PC-9 (cell line): ENCODE results near the gene SYNJ1. TPM values are rescaled to one million over a fixed set of nuclear protein-coding genes. Genes with fewer than 3 reads are reported as not detected.

Experiments
- BruUV-seq: library from RNA; stranded (reverse); fragments of 400-500 nt; replicated peaks from 2 replicates; lab custom pipeline; 2021; lab: Mats Ljungman, UMichigan
- CTCF ChIA-PET: fragments of 300-600 bp; sonication (Branson Sonifier 250); formaldehyde crosslinking; loops from one replicate; lab custom pipeline; 2022; ENCODE audit warnings: antibody characterized with exemption; lab: Charles Lee
- POLR2A ChIA-PET: fragments of 300-600 bp; sonication (Branson Sonifier 250); formaldehyde crosslinking; loops from one replicate; lab custom pipeline; 2022; ENCODE audit warnings: antibody characterized with exemption; ENCODE audit not compliant: unreplicated experiment; lab: Charles Lee
- DNase-seq, 2 experiments: peaks; one replicate each; pipeline versions ENCODE4 v3.0.0 to v3.0.0-alpha.2; 2015 to 2022; ENCODE audit warnings: mixed read lengths in 1 of 2
- H2AFZ ChIP-seq: fragments of 200-600 bp; sonication (generic); 2 replicates; pipeline ENCODE4 v1.8.1; 2017; ENCODE audit warnings: antibody characterized with exemption
- H3F3A ChIP-seq: fragments of 200-600 bp; sonication (generic); 2 replicates; pipeline ENCODE4 v1.8.1; 2017; ENCODE audit warnings: antibody characterized with exemption, mild to moderate bottlenecking, low read depth; ENCODE audit not compliant: insufficient read depth
- H3K27ac ChIP-seq: fragments of 200-600 bp; sonication (generic); 2 replicates; pipeline ENCODE4 v1.6.1; 2016; ENCODE audit warnings: mixed run types
- H3K27me3 ChIP-seq: fragments of 200-600 bp; sonication (generic); 2 replicates; pipeline ENCODE4 v1.6.1; 2016; ENCODE audit warnings: low read depth, mixed run types; ENCODE audit not compliant: insufficient read depth
- H3K36me3 ChIP-seq: fragments of 200-600 bp; sonication (generic); 2 replicates; pipeline ENCODE4 v1.6.1; 2016; ENCODE audit warnings: low read depth, mixed run types
- H3K4me1 ChIP-seq: fragments of 200-600 bp; sonication (generic); replicated peaks from 2 replicates; pipeline ENCODE4 v1.6.1; 2016; ENCODE audit warnings: mixed run types; ENCODE audit not compliant: insufficient read depth
- H3K4me2 ChIP-seq: fragments of 200-600 bp; sonication (generic); 2 replicates; pipeline ENCODE4 v1.6.1; 2017; ENCODE audit warnings: mixed run types
- H3K4me3 ChIP-seq: fragments of 200-600 bp; sonication (generic); 2 replicates; pipeline ENCODE4 v1.6.1; 2016; ENCODE audit warnings: mixed run types
- H3K79me2 ChIP-seq: fragments of 200-600 bp; sonication (generic); 2 replicates; pipeline ENCODE4 v1.6.1; 2017; ENCODE audit warnings: low read depth, mixed run types
- H3K9me2 ChIP-seq: fragments of 200-600 bp; sonication (generic); 2 replicates; pipeline ENCODE4 v1.8.1; 2017; ENCODE audit warnings: mild to moderate bottlenecking; ENCODE audit not compliant: insufficient read depth
- H3K9me3 ChIP-seq: fragments of 200-600 bp; sonication (generic); 2 replicates; pipeline ENCODE4 v1.8.1; 2016; ENCODE audit warnings: low read depth; ENCODE audit not compliant: insufficient read depth
- H4K20me1 ChIP-seq: fragments of 200-600 bp; sonication (generic); 2 replicates; pipeline ENCODE4 v1.8.1; 2017; ENCODE audit not compliant: insufficient read depth
- CTCF ChIP-seq: fragments of 200-600 bp; sonication (generic); conservative IDR thresholded peaks from 2 replicates; pipeline ENCODE4 v1.6.1; 2017; ENCODE audit warnings: mixed run types, antibody characterized with exemption, mild to moderate bottlenecking, moderate library complexity
- EZH2 ChIP-seq: fragments of 200-600 bp; sonication (generic); IDR thresholded peaks from 2 replicates; pipeline ENCODE4 v1.8.0; 2017; ENCODE audit warnings: antibody characterized with exemption, low read depth
- intact Hi-C: fragments of 100-400 bp; cut with micrococcal nuclease; formaldehyde crosslinking; loops from one replicate; pipeline ENCODE4 v1.10.0; 2022; ENCODE audit not compliant: unreplicated experiment
- total RNA-seq: library from RNA; stranded (reverse); gene quantifications from 2 replicates; pipeline ENCODE4 v1.2.3, GENCODE V29; 2021

Gene SYNJ1
- total RNA-seq, 1 experiment from 2014 or later, result 4.8 TPM

GRCh38 chr21:32613436-32614043 lies 114.3 kb downstream of the SYNJ1 start:
- Histone ChIP-seq H2AFZ (peak overlapping the region; percentile 96), H3K9me2 (no peaks in the 10 kb centered on the region), H3K36me3 (no peaks in the 10 kb centered on the region), H3K27ac (no peak overlapping the region), H3K9me3 (no peaks in the 10 kb centered on the region), H3K4me3 (peak overlapping the region; percentile 90), H3K27me3 (no peaks in the 10 kb centered on the region), H3K4me2 (peak overlapping the region; percentile 92), H3K79me2 (peaks cover 22% of the 10 kb centered on the region), H4K20me1 (no peaks in the 10 kb centered on the region), H3F3A (peaks cover 15% of the 10 kb centered on the region; the same call in 1 of the 2 replicates), H3K4me1 (peaks cover 8% of the 10 kb centered on the region; the same call in 1 of the 2 replicates)
- intact Hi-C loops, result no loop called here
- no TSS peak for BruUV-seq
- TF ChIP-seq CTCF, result no peak
- TF ChIP-seq EZH2, result no peak
- DNase-seq, result no peak
- ChIA-PET POLR2A (no interaction called here), CTCF (no interaction called here)

- H3K4me1 ChIP-seq, result peaks cover 8% of the 10 kb centered on the region; the same call in 1 of the 2 replicates
- H3K27me3 ChIP-seq, result no peaks in the 10 kb centered on the region
- peak overlapping the region; percentile 92 for H3K4me2 ChIP-seq
- no peak for TF ChIP-seq CTCF
- TF ChIP-seq EZH2, result no peak
- BruUV-seq, result TSS peak; percentile 86
- no peaks in the 10 kb centered on the region for H3K36me3 ChIP-seq
- H3K4me3 ChIP-seq, result peak overlapping the region; percentile 90
- H3K9me2 ChIP-seq, result no peaks in the 10 kb centered on the region
- DNase-seq, result no peak
- H3F3A ChIP-seq, result peaks cover 15% of the 10 kb centered on the region; the same call in 1 of the 2 replicates
- ChIA-PET CTCF (no interaction called here), POLR2A (interaction anchor here (0.6 kb wide), 1 partner anchor 11 kb away, joined by 5 read pairs; no protein-coding TSS in a partner anchor)
- H2AFZ ChIP-seq, result peak overlapping the region; percentile 96
- peak overlapping the region; percentile 68 for H3K27ac ChIP-seq
- intact Hi-C loops, result loop anchor here (1.0 kb wide), 1 partner anchor 115 kb away; the partner anchor contains the start of gene SYNJ1
- peaks cover 22% of the 10 kb centered on the region for H3K79me2 ChIP-seq
- no peaks in the 10 kb centered on the region for H3K9me3 ChIP-seq
- no peaks in the 10 kb centered on the region for H4K20me1 ChIP-seq
Measured at GRCh38 chr21:32612999-32613337, 114.8 kb downstream of the SYNJ1 start.

DNA sequence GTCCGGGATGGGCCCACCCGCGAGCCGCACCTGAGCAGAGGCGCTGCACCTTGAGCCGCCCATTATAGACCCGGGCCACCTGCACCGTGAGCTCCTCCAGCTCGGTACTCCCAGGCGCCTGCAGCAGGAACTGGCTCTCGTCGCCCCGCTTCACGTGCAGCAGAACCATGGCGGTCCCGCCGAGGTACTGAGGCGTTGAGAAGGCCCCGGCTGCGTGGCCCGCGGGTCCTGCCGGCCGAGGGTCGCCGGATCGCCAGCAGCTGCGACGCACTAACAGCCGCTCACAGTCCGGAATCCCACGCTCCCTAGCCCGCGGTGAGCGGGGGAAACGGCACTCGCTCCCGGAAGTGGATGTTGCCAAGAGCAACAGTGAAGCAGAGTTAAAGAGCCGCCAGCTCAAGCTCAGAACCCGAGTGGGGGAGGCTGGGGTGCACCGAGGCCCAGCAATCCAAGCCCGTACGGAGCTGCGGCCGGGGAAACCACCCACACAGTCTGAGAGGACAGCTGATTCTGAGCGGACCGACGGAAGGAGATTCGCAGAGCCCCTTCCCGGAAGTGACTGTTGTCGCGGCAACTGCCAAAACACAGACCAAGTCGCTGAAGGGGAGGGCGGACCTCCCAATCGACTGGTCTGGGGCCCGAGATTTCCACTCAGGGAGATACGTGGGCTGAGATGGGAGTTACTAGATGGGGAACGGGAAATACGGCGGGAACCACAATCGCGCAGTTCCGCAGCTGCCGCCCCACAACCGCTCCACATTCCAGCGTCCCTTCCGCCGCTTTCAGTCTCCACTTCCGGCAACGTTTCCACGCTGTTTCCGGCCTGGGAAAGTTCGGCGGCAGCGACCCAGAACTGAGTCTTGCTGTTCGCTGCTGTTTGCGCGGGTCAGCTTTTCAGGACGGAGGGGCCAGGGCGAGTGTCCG lies 115.5 kb downstream of the SYNJ1 start, which contains the start of gene CFAP298:
CFAP298 (minus strand) TSS at position 303 of the 924 bp plus-strand sequence; CDS start at position 169, 134 bp downstream.
- POLR2A ChIA-PET, result interaction anchor here (0.6 kb wide), 2 partner anchors 12 to 1117 kb away, joined by 5 to 7 read pairs; no protein-coding TSS in a partner anchor
- Histone ChIP-seq H3K4me1 (peaks cover 8% of the 10 kb centered on the region; the same call in 1 of the 2 replicates), H2AFZ (peak within 1 kb of the TSS; percentile 96), H3K27ac (peak within 1 kb of the TSS; percentile 68), H3K9me3 (no peaks in the 10 kb centered on the region), H3K36me3 (no peaks in the 10 kb centered on the region), H3K27me3 (no peaks in the 10 kb centered on the region), H3K79me2 (peaks cover 22% of the 10 kb centered on the region), H4K20me1 (no peaks in the 10 kb centered on the region), H3K4me2 (peak within 1 kb of the TSS; percentile 92), H3F3A (peaks cover 15% of the 10 kb centered on the region; the same call in 1 of the 2 replicates), H3K9me2 (no peaks in the 10 kb centered on the region), H3K4me3 (peak within 1 kb of the TSS; percentile 90)
- peak; percentile 76 to 81 for DNase-seq
- TF ChIP-seq CTCF, result no peak
- TF ChIP-seq EZH2, result no peak
- no TSS peak for BruUV-seq
- CTCF ChIA-PET, result no interaction called here
- intact Hi-C loops, result loop anchor here (1.0 kb wide), 1 partner anchor 116 kb away; the partner anchor contains the start of gene SYNJ1
